ENCODE data around the gene TRPM2. TPM values are rescaled to one million over a fixed set of nuclear protein-coding genes. Genes with fewer than 3 reads are reported as not detected.

The TRPM2 gene
- total and polyA plus RNA-seq, 10 of the 15 experiments (the other 5 are each of a cell fraction or from before 2014, with no cell fraction given) = 0.03 to 9.1 (median 2.6) TPM

DNA sequence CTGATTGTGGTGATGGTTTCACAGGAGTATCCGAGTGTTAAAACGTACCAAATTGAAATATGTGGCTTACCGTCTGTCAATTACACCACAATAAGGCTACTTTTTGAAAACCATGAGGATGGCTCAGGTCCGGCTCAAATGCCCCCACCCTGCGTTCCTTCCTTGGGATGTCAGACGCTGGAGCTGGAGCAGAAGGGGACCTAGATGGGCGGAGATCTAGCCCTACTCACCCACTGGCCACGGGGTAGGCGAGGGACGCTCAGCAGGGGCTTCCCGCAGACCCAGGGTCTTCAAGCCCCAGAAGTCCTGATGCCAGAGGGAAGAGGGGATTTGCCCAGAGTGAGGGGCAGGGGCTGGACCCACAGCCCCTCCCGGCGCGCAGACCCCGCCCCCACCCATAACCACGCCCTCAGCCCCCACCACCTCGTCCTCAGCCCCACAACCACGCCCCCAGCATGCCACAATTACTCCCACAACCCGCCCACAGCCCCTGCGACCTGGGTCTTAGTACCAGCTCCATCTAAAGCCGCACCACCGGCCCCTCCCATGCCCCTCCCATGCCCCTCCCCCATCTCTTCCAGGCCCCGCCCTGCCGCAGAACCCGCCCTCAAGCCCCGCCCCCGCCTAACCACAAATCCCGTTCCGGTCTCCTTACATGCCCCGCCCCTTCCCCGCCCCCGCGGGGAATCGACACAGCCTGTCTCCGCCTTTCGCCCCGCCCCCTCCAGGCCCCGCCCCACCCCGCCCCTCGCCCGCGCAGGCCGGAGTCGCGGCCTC, 101.5 kb downstream of the TRPM2 start, which contains the start of gene LRRC3:
Gene LRRC3 (plus strand): TSS at position 764 of the 777 bp plus-strand sequence. CDS start 1,135 bp downstream, outside the sequence.
- no peak for FAIRE-seq
- TF ChIP-seq NR2C1 (IDR thresholded peaks at IDR 0.05) (no peak), EGR1 (IDR thresholded peaks at IDR 0.05; ENCODE audit: borderline replicate concordance in 1 of 2, low read depth in 2 of 2, low read length in 2 of 2) (peak in 1 of 2 experiments; percentile 34; a peak in 1 of 3 replicates), MTA2 (IDR thresholded peaks at IDR 0.05; ENCODE audit: low read depth) (no peak)
- TF ChIP-seq, protein P1, sequence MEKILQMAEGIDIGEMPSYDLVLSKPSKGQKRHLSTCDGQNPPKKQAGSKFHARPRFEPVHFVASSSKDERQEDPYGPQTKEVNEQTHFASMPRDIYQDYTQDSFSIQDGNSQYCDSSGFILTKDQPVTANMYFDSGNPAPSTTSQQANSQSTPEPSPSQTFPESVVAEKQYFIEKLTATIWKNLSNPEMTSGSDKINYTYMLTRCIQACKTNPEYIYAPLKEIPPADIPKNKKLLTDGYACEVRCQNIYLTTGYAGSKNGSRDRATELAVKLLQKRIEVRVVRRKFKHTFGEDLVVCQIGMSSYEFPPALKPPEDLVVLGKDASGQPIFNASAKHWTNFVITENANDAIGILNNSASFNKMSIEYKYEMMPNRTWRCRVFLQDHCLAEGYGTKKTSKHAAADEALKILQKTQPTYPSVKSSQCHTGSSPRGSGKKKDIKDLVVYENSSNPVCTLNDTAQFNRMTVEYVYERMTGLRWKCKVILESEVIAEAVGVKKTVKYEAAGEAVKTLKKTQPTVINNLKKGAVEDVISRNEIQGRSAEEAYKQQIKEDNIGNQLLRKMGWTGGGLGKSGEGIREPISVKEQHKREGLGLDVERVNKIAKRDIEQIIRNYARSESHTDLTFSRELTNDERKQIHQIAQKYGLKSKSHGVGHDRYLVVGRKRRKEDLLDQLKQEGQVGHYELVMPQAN (conservative IDR thresholded peaks at IDR 0.05) = no peak
- TF ChIP-seq, protein P2, sequence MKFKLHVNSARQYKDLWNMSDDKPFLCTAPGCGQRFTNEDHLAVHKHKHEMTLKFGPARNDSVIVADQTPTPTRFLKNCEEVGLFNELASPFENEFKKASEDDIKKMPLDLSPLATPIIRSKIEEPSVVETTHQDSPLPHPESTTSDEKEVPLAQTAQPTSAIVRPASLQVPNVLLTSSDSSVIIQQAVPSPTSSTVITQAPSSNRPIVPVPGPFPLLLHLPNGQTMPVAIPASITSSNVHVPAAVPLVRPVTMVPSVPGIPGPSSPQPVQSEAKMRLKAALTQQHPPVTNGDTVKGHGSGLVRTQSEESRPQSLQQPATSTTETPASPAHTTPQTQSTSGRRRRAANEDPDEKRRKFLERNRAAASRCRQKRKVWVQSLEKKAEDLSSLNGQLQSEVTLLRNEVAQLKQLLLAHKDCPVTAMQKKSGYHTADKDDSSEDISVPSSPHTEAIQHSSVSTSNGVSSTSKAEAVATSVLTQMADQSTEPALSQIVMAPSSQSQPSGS (IDR thresholded peaks at IDR 0.05; ENCODE audit: low read length) = no peak
- in situ Hi-C loops (cut with MboI) = loop anchor here (5.0 kb wide), 1 partner anchor 78 kb away; no protein-coding TSS in a partner anchor
- H3K4me2 ChIP-seq (ENCODE audit: control insufficient read depth, insufficient read depth) = peak within 1 kb of the TSS; percentile 44; the same call in 1 of the 2 replicates
- no peaks in the 10 kb centered on the region for H3K4me1 ChIP-seq (ENCODE audit: control insufficient read depth, insufficient read depth, low read length)
- no peaks in the 10 kb centered on the region for H4K20me1 ChIP-seq (ENCODE audit: control insufficient read depth, insufficient read depth)
- no TSS peak for BruUV-seq (replicated peaks)
- intact Hi-C loops (cut with micrococcal nuclease; ENCODE audit: unreplicated experiment) = no loop called here
- ChIA-PET RAD21 (ENCODE audit: unreplicated experiment) (no interaction called here), SMC1A (ENCODE audit: uncharacterized antibody, unreplicated experiment) (no interaction called here), POLR2A (no interaction called here), CTCF (no interaction called here)
- WGBS (ENCODE audit: insufficient coverage, insufficient replicate concordance, low lambda C conversion rate, missing lambda C conversion rate) = 33% methylated on average over 17 of the region's 45 CpGs
- H3K4me3 ChIP-seq = peak within 1 kb of the TSS; percentile 68; the same call in 1 of the 2 replicates
- H3K27ac ChIP-seq (ENCODE audit: control insufficient read depth, insufficient read depth) = no peak within 1 kb of the TSS
- peak; percentile 1 for DNase-seq (ENCODE audit: low read depth, low spot score)
- no peaks in the 10 kb centered on the region for H3K36me3 ChIP-seq (ENCODE audit: control insufficient read depth in 2 of 2, insufficient read depth in 2 of 2, low read length in 1 of 2)
- H3K27me3 ChIP-seq (replicated peaks in 1 of 2; ENCODE audit: control insufficient read depth in 2 of 2, insufficient read depth in 2 of 2, low read length in 1 of 2) = no peaks in the 10 kb centered on the region
- no peak for ATAC-seq
- H3K9me3 ChIP-seq (replicated peaks; ENCODE audit: control insufficient read depth, insufficient read depth, low read length) = no peaks in the 10 kb centered on the region; the same call in 2 of the 3 replicates
- no peaks in the 10 kb centered on the region for H3K79me2 ChIP-seq (ENCODE audit: control insufficient read depth, insufficient read depth, low read length)
- H2AFZ ChIP-seq (ENCODE audit: control insufficient read depth, low read depth, low read length) = no peak within 1 kb of the TSS; the same call in 1 of the 2 replicates
- H3K9ac ChIP-seq (ENCODE audit: control insufficient read depth, insufficient read depth, low read length) = no peak within 1 kb of the TSS; the same call in 1 of the 2 replicates
